NOMO-1 (cell line): ENCODE results near the gene ZBTB17.
"Not testable (repeated sequence)": the region's sequence is repeated elsewhere in the genome, so short reads cannot be mapped to it uniquely, and the experiment has no call there.

ENCODE experiments used
- DNase-seq, 2 experiments: peaks; one replicate each; lab custom pipeline; 2025; ENCODE audit not compliant: unreplicated experiment in 2 of 2; lab: John Stamatoyannopoulos, UW

The ZBTB17 gene

DNA sequence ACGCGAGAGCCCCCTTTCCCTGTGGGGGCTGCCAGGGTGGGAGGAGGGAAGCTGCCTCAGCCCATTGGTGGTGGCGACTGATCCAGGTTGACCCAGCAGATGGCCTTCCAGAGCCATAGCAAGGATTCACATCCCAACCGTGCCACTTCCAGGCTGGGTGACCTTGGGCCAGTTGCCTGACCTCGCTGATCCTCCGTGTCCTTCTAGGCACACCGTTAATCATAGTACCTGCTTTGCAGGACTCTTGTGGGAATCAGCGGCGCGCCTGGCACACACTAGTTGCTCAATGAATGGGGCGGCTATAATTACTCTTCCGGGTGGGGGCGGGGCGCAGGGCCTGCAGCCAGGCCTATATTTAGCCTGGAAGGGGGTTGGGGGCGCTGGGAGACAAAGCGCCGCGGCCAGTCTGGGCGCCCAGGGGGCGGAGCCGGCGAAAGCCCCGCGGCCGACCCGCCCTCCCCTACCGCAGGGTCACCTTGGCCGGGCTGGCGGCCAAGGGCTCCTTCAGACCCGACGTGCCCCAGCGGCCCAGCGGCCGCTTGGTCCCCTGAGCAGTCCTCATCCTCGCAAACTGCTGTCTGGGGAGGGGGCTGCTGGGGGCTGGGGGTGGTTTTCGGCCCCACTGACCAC lies 36.8 kb upstream of the ZBTB17 start:
- DNase-seq = peak; percentile 66 to 85

DNA sequence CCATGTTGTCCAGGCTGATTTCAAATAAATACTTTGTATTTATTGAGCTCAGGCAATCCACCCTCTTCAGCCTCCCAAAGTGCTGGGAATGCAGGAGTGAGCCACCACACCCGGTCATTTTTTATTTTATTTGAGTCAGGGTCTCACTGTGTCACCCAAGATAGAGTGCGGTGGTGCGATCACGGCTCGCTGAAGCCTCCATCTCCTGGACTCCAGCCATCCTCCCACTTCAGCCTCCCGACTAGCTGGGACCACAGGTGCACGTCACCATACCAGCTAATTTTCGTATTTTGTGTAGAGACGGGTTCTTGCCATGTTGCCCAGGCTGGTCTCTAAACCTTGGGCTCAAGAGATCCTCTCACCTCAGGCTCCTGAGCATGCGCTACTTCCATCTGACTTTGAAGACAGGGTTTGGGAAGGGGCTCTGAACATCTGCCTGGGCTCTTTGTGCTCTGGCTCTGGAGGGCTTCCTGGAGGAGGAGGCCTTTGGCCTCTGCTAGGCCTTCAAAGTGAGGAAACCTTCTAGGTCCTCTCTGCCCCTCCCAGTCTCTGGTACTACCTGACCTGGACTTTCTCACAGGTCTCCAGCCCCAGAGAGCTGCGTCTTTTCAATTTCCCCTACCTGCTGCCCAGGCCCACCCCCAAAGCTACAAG lies 36.2 kb upstream of the ZBTB17 start:
- DNase-seq = no peak

GRCh38 chr1:16010837-16011236 lies 34.9 kb upstream of the ZBTB17 start:
- DNase-seq = no peak

GRCh38 chr1:16009678-16010077 lies 33.8 kb upstream of the ZBTB17 start:
- DNase-seq = no peak

DNA sequence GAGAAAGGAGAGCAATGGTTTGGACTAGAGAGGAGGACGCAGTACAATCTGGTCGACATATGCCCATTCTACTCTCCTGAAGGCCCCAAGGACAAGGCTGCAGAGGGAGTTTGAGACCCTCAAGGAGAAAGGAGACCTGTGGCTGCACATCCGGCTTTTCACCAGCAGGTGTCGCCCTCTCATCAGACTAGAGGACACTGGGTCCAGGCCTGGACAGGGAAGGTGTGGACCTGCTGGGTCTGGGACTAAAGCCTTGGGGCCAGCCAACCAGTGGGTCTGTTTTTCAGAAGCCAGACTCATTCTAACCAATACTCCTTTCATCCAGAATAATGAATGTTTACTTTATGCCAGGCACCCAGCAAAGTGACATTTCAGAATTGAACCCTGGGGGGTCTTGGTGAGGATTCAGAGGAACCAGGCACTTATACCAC lies 33.1 kb upstream of the ZBTB17 start:
- DNase-seq = peak in 1 of 2 experiments; percentile 39

- DNase-seq = no peak
These were observed 31.9 kb upstream of the ZBTB17 start for GRCh38 chr1:16007671-16008341.

- no peak for DNase-seq
These were observed 30.9 kb upstream of the ZBTB17 start for GRCh38 chr1:16006552-16007485.

DNA sequence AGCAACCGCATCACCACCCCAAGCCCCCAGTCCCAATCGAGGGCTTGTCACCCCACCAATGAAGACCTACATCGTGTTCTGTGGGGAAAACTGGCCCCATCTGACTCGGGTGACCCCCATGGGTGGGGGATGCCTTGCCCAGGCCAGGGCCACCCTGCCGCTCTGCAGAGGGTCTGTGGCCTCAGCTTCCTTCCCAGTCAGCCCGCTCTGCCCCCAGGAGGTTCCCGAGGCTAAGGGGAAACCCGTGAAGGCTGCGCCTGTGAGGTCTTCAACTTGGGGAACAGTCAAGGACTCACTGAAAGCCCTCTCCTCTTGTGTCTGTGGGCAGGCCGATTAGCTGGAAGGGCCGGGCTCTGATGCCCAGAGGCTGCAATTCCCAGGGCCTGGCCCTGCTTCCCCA lies 30.1 kb upstream of the ZBTB17 start:
- DNase-seq = no peak

DNA sequence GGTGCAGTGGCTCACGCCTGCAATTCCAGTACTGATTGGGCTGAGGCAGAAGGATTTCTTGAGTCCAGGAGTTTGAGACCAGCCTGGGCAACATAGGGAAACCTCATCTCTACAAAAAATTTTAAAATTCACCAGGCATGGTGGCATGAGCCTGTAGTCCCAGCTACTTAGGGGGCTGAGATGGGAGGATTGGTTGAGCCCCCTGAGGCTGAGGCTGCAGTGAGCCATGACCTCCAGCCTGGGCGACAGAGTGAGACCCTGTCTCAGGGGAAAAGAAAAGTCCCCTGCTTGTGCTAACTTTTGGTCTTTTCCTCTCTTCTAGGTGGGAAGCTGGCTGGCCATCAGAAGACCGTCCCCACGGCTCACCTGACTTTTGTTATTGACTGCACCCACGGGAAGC lies 29.7 kb upstream of the ZBTB17 start:
- DNase-seq = no peak

- not testable (repeated sequence) for DNase-seq
These were observed 25.4 kb upstream of the ZBTB17 start for GRCh38 chr1:16001274-16001673.

DNA sequence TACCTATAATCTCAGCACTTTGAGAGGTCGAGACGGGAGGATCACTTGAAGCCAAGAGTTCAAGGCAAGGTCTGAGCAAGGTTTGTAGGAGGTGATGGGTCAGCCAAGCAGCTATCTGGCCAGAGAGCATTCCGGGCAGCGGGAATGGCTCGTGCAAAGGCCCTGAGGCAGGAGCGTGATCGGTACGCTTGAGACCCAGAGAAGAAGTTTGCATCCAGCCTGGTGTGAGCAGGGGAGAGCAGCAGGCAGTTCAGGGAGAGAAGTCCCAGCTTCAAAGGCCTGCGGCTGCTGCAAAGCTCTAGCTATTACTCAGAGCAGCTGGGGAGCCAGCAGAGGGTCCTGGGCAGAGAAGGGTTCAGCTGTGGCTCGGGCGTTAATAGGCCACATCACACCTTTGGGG lies 23.0 kb upstream of the ZBTB17 start:
- no peak for DNase-seq

GRCh38 chr1:15997637-15998280 lies 21.9 kb upstream of the ZBTB17 start:
- DNase-seq = no peak

- DNase-seq = no peak
These were observed 21.2 kb upstream of the ZBTB17 start for GRCh38 chr1:15997076-15997585.

- no peak for DNase-seq
These were observed 18.9 kb upstream of the ZBTB17 start for GRCh38 chr1:15994590-15995351.

- DNase-seq = no peak
These were observed 18.2 kb upstream of the ZBTB17 start for GRCh38 chr1:15994081-15994480.

DNA sequence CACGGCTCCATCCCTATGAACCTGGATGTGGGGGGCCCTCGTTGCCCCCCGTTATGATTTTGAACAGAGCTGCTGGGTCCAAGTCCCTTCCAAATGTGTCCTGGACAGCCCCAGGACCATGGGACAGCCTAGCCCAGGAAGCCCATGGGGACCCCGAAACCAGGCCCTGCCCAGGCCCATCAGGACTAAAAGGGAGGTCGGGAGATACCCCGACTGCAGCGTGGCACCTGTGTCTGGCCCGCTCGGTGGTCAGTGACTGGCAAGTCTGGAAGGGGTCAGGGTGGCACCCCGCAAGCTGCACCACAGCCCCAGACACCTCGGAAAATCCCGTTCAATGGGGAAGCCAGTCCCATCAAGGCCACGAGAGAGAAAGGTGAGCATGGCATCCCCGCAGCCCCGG lies 17.8 kb upstream of the ZBTB17 start:
- no peak for DNase-seq

DNA sequence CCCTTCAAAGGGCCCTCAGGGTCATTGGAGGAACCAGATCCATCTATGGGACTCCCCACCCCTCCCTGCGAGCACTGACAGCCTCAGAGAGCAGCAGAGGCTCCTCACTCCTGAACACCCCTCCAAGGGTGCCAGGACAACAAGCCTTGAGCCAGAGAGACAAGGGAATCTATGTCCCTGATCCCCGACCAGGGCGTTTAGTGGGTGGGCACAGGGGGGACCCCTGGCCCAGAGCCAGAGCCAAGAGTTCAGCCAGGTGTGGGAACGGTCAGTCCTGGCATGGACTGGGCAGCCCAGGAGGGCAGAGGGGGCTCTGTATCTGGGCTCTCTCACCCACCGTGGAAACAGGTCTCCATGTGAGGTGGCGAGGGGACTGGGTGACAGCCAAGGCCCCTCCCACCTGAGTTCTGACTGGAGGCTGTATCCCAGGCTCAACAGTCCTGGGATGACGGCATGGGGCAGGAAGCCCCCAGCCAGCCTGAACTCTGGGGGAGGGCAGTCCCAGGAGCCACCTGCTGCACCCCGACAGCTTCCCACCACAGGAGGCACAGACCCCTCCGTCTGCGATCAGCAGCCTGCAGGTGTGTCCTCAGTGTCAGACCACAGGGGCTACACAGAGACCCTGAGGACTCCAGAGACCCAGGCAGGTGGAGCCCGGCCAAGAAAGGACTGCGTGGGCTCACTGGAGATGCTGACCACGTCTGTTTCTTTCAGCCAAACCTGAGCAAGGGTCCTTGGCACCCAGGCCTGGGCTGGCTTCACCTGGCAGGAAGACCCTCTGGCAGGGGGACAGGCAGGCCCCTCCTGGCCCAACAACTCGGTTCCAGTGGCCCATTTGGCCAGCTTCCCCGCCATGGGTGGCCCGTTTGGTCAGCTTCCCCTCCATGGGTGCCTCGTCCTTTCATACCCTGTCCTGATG lies 16.9 kb upstream of the ZBTB17 start:
- DNase-seq = no peak

- no peak for DNase-seq
These were observed 16.3 kb upstream of the ZBTB17 start for GRCh38 chr1:15992187-15992553.
